Esophagus squamous epithelium (tissue), 4 donors: ENCODE measurements around the gene CPNE6.
"Not testable (repeated sequence)": the region's sequence is repeated elsewhere in the genome, so short reads cannot be mapped to it uniquely, and the experiment has no call there.

ENCODE experiments used
- CTCF ChIP-seq, 6 experiments: fragments of 450-650 bp in 4 of 6; fragments of 200-600 bp in 2 of 6; sonication (generic) in 2 of 6; IDR thresholded peaks; one replicate each; pipeline ENCODE4 v1.5.1; 2016 to 2019; ENCODE audit warnings: antibody characterized with exemption in 6 of 6, mild to moderate bottlenecking in 4 of 6, moderate library complexity in 4 of 6
- POLR2A ChIP-seq, 4 donors: fragments of 450-650 bp; IDR thresholded peaks; one replicate each; pipeline ENCODE4 v1.6.1; 2017; ENCODE audit warnings: antibody characterized with exemption in 4 of 4, mild to moderate bottlenecking in 4 of 4, moderate library complexity in 3 of 4

DNA sequence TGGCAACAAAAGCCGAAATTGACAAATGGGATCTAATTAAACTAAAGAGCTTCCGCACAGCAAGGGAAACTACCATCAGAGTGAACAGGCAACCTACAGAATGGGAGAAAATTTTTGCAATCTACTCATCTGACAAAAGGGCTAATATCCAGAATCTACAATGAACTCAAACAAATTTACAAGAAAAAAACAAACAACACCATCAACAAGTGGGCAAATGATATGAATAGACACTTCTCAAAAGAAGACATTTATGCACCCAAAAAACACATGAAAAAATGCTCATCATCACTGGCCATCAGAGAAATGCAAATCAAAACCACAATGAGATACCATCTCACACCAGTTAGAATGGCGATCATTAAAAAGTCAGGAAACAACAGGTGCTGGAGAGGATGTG lies 41.7 kb upstream of the CPNE6 start:
- TF ChIP-seq CTCF, POLR2A (IDR thresholded peaks at IDR 0.05): not testable (repeated sequence)
